ENCODE measurements around the gene LAPTM5.
A peak's percentile ranks its signal among the peaks of the same experiment; 100 is the strongest.

Gene LAPTM5

GRCh38 chr1:30755334-30755733 is 2.2 kb downstream of the LAPTM5 start:
- no peak for DNase-seq

GRCh38 chr1:30754684-30755171 is 2.8 kb downstream of the LAPTM5 start:
- peak in 1 of 2 donors; percentile 31 for DNase-seq

GRCh38 chr1:30753660-30754123 is 3.9 kb downstream of the LAPTM5 start:
- DNase-seq = no peak

GRCh38 chr1:30753118-30753517 is 4.5 kb downstream of the LAPTM5 start:
- DNase-seq = no peak

- no peak for DNase-seq
These were observed 5.0 kb downstream of the LAPTM5 start for GRCh38 chr1:30752651-30752908.

- no peak for DNase-seq
These were observed 5.5 kb downstream of the LAPTM5 start for GRCh38 chr1:30751830-30752650.

- no peak for DNase-seq
These were observed 6.8 kb downstream of the LAPTM5 start for GRCh38 chr1:30750731-30751291.

- no peak for DNase-seq
These were observed 7.6 kb downstream of the LAPTM5 start for GRCh38 chr1:30749691-30750583.

- no peak for DNase-seq
These were observed 8.7 kb downstream of the LAPTM5 start for GRCh38 chr1:30748699-30749401.

- DNase-seq = no peak
These were observed 9.4 kb downstream of the LAPTM5 start for GRCh38 chr1:30748098-30748698.

GRCh38 chr1:30747033-30748008 is 10.3 kb downstream of the LAPTM5 start:
- no peak for DNase-seq

- DNase-seq = no peak
These were observed 11.2 kb downstream of the LAPTM5 start for GRCh38 chr1:30746212-30747032.

GRCh38 chr1:30745834-30746208 is 11.8 kb downstream of the LAPTM5 start:
- DNase-seq = no peak

GRCh38 chr1:30745156-30745833 is 12.3 kb downstream of the LAPTM5 start:
- DNase-seq = no peak

- no peak for DNase-seq
These were observed 13.4 kb downstream of the LAPTM5 start for GRCh38 chr1:30744060-30744756.

GRCh38 chr1:30743584-30744059 is 14.0 kb downstream of the LAPTM5 start:
- peak; percentile 9 to 94 for DNase-seq

GRCh38 chr1:30742963-30743559 is 14.5 kb downstream of the LAPTM5 start:
- DNase-seq = no peak

- DNase-seq = no peak
These were observed 15.1 kb downstream of the LAPTM5 start for GRCh38 chr1:30742300-30742962.
